Middle frontal gyrus (tissue), 1 donor: ENCODE results near the gene PABPC1L.

Experiments
- DNase-seq: peaks from one replicate; pipeline ENCODE4 v3.0.0-alpha.2; 2015; ENCODE audit warnings: low spot score; ENCODE audit errors: extremely low spot score

Gene PABPC1L

GRCh38 chr20:44942264-44942973 is 32.6 kb downstream of the PABPC1L start:
- DNase-seq: no peak

- no peak for DNase-seq
These were observed 34.0 kb downstream of the PABPC1L start for GRCh38 chr20:44943828-44944227.

- no peak for DNase-seq
These were observed 35.4 kb downstream of the PABPC1L start for GRCh38 chr20:44945261-44945660.

DNA sequence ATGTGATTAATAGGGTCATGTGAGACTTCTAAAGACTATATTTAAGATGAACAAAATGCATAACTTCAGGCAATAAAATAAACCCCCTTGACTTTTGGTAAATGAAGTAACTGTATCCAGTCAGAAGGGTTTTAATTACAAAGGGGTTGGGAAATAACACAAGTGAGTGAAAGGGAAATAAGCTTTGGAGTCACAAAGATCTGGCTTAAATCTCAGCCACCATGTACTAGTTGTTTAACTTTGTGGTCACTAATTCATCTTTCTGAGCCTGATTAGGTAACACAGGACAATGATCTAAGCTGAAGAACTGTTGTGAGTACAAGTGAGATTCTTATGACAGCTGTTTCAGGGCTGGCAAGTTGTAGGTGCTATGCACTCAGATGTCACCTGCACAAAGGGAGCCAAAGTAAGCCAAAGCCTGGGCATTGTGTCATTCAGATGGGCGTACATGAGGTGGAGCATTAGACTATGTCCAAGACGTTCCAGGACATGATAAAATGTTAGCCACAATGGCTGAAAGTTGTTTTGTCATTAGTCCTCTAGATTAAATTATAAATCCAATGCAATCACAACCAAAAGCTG is 36.5 kb downstream of the PABPC1L start:
- no peak for DNase-seq

- DNase-seq: no peak
These were observed 38.2 kb downstream of the PABPC1L start for GRCh38 chr20:44948107-44948506.

- no peak for DNase-seq
These were observed 38.7 kb downstream of the PABPC1L start for GRCh38 chr20:44948513-44948912.

- DNase-seq: no peak
These were observed 40.5 kb downstream of the PABPC1L start for GRCh38 chr20:44950368-44950767.

DNA sequence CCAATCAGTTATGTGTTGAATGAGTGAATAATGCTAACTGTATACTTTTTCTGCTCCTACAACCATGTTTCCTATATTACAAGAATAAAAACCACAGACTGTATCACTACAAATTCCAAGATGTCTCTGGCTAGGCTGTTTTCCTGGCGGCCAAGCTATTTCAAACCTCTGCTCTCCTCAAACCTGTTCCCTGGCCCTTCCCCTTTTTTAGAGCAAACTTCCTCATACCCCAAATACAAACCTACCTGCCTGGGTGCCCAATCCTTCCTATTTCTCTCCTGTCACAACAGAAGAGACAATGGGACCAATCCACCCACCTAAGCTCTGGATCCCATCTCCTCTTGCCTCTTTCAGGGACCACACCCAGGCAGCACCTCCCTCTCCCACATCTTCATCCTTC is 42.9 kb downstream of the PABPC1L start:
- DNase-seq: no peak

DNA sequence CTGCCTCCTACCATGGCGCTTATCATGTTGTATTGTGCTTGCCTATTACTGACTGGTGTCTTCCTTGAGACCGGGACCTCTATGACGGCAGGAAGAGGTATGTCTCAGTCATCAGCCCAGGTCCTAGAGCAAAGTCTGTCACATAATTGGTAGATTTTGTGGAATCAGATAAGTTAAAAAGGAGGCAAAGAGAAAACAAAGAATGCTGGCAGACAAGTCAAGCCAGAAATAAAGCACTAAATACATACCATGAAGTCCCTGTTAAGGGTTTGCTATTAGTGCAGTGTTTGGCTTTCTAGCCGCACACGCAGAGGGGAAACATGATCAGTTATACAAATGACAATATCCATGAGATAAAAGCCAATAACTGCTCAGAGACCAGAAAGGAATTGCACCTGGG is 44.4 kb downstream of the PABPC1L start:
- no peak for DNase-seq

DNA sequence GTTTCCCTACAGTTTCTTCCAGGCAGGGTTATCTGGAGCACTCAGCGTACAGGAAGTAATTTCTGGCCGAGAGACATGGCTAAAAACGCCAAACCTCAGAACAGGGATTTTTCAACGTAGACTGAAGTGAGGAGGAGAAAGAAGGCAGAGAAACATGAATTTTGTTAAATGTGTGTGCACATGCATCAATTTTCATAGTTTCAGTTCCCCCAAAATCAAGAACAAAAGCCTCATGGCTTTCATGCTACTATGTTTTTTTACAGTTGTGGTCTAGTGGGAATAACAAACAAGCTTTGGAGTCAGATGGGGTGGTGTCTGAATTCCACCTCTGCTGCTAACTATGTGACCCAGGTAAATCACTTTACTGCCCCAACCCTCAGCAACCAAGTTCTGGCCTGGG is 45.4 kb downstream of the PABPC1L start:
- DNase-seq: no peak

DNA sequence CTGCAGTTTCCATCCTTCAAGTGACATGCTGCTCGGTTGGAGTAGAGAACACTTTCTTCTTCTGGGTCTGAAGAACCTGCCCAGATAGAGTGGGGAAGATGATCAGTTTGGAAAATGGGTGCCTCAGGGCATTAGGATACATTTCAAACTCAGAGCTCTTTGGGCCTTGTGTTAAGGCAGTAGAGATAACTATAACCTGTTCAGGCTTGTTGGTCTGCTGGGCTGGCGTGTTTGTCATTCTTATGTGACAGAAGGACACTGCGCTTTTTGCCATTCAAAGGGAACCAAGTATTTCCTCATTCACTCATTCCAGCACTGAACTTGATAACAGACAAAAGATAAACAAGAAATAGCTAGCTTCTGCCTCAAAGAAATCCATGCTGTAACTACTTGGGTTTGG is 46.5 kb downstream of the PABPC1L start:
- no peak for DNase-seq

DNA sequence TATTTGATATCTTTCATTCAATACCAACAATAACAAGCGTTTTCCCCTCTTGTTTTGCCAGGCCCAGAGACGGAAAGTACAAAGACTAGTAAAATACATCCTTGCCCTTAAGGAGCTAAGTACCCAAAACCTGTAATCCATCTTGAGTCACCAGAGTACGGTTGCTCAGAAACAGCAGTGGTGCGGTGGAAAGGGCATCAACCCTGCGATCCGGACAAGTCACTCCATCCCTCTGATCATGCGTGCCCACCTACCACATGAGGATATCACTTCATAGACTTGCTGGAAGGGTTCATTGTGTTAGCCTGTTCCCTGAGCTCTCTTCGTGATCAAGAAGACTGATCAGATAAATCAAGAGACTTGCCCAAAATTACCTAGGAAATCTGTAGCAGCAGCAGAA is 48.4 kb downstream of the PABPC1L start:
- no peak for DNase-seq

- no peak for DNase-seq
These were observed 49.3 kb downstream of the PABPC1L start for GRCh38 chr20:44959082-44959637.

GRCh38 chr20:44959638-44960102 is 49.8 kb downstream of the PABPC1L start:
- no peak for DNase-seq

DNA sequence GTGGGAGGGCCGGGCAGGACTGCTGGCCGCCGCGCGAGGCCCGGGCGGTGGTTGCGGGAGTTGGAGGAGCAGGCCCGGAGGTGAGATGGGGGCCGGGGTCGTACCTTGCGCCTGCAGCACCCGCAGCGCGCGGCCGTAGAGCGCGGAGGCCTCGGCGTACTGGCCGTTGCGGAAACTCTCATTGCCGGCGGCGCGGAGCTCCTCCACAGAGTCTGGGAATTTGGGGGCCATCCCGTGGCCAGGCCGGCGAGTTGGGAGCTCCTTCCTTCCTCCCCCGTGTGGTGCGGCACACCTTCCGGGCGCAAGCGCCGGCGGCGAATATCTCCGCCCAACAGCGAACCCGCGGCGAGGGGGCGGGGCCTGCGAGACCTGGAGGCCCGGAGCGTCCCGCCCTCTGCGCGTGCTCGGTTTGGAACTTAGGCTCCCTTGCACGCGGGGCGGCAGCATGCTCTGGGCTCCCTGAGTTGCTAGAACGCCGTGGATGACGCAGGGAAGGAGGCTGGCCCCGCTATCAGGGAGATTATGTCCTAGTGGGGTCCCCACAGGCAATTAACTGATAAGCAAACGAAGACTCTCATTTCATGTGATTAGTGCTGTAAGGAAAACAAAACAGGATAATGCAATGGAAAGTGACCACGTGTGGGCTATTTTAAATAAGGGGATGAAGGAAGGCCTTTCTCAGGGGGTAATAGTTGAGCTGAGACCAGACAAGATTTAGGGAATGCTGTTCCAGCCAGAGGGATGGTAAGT is 50.4 kb downstream of the PABPC1L start, which contains the start of gene TOMM34:
Gene TOMM34 (minus strand): TSS at position 295 of the 750 bp plus-strand sequence. CDS start 64 bp downstream, at position 231.
- peak; percentile 91 for DNase-seq

DNA sequence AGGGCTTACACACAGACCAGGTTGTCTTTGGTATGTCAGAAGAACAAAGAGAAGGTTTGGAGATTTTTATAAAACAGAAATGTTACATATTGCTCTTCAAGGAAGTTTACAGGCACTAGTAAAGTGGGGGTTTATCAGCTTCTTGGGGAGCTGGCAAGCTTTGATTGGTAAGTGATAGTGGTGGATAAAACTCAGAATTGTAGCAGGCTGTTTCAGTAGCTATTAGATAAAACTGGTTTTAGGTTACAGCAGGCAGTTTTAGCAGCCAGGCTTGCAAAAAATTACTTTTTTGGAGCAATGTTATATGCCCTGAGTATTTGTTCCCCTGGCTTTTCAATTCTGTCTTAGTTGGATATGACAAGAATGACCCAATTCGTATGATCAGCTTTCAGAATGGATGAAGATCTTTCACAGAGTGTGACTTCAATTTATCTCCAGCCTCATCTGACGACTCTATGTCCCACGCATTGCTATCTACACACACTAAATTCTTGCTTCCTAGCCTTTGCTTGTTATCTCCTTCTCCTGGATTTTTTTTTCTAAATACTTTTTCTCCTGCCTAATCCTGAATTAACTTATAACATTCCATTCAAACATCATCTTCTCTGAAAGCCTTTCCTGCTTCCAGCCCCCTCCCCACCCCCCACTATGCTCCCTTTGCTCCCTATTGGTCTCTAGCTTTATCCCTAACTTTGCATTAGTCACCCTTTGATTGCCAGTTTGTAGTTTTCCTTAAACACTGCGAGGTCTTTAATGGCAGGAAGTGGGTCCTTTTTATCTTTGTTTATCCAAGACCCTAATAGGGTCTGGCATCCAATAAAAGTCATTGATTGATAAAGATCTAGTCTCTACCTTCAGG is 51.4 kb downstream of the PABPC1L start:
- DNase-seq: no peak

GRCh38 chr20:44961870-44962267 is 52.0 kb downstream of the PABPC1L start:
- DNase-seq: no peak

- no peak for DNase-seq
These were observed 52.6 kb downstream of the PABPC1L start for GRCh38 chr20:44962483-44962882.

- no peak for DNase-seq
These were observed 53.7 kb downstream of the PABPC1L start for GRCh38 chr20:44963325-44964215.

GRCh38 chr20:44965651-44966029 is 55.8 kb downstream of the PABPC1L start:
- DNase-seq: no peak
